CD14-positive monocyte (primary cell): ENCODE data around the gene SLCO2B1. TPM values are rescaled to one million over a fixed set of nuclear protein-coding genes. Genes with fewer than 3 reads are reported as not detected.

Experiments used
- DNase-seq, 3 donors: peaks; one replicate each; pipeline ENCODE4 v3.0.0-alpha.2; 2011 to 2022
- H2AFZ ChIP-seq: 2 replicates; pipeline ENCODE4 v1.6.0; 2012; ENCODE audit warnings: mild to moderate bottlenecking, low read depth, low read length, inconsistent platforms; ENCODE audit not compliant: insufficient read depth, poor library complexity, severe bottlenecking
- H3K27ac ChIP-seq, 2 donors: 1 replicate in 1 of 2; 2 replicates in 1 of 2; pipeline ENCODE4 v1.5.1; 2012 to 2013; ENCODE audit warnings: low read length in 2 of 2, control low read depth in 1 of 2, inconsistent platforms in 1 of 2, low read depth in 1 of 2, mild to moderate bottlenecking in 1 of 2
- H3K27me3 ChIP-seq, 2 donors: one replicate each; pipeline versions ENCODE4 v1.6.0 to v1.6.1; 2011 to 2013; ENCODE audit warnings: low read length in 2 of 2; ENCODE audit not compliant: control insufficient read depth in 2 of 2, insufficient read depth in 2 of 2
- H3K36me3 ChIP-seq, 2 donors: replicated peaks in 1 of 2; 1 replicate in 1 of 2; 2 replicates in 1 of 2; pipeline versions ENCODE4 v1.5.1 to v1.6.1; 2012 to 2013; ENCODE audit warnings: low read length in 2 of 2, control low read depth in 1 of 2, inconsistent platforms in 1 of 2, mild to moderate bottlenecking in 1 of 2; ENCODE audit not compliant: insufficient read depth in 2 of 2, control insufficient read depth in 1 of 2
- H3K4me1 ChIP-seq, 2 donors: 1 replicate in 1 of 2; 2 replicates in 1 of 2; pipeline versions ENCODE4 v1.5.1 to v1.6.1; 2012 to 2013; ENCODE audit warnings: low read length in 2 of 2, control low read depth in 1 of 2, inconsistent platforms in 1 of 2, mild to moderate bottlenecking in 1 of 2, moderate library complexity in 1 of 2; ENCODE audit not compliant: insufficient read depth in 2 of 2, control insufficient read depth in 1 of 2
- H3K4me2 ChIP-seq: replicated peaks from 2 replicates; pipeline ENCODE3; 2012; ENCODE audit warnings: low read length, moderate library complexity, mild to moderate bottlenecking; ENCODE audit not compliant: poor library complexity, severe bottlenecking; ENCODE audit errors: extremely low read depth
- H3K4me3 ChIP-seq, 3 experiments: fragments of 200-600 bp in 1 of 3; sonication (generic) in 1 of 3; replicated peaks in 1 of 3; 1 replicate in 2 of 3; 2 replicates in 1 of 3; pipeline ENCODE4 v1.5.1; 2011 to 2013; ENCODE audit warnings: low read length in 3 of 3, mild to moderate bottlenecking in 3 of 3, control low read depth in 2 of 3, low read depth in 2 of 3, inconsistent platforms in 1 of 3, moderate library complexity in 1 of 3
- H3K79me2 ChIP-seq: 2 replicates; pipeline ENCODE4 v1.6.0; 2012; ENCODE audit warnings: mild to moderate bottlenecking, control low read depth, inconsistent platforms, low read length, moderate library complexity; ENCODE audit not compliant: insufficient read depth
- H3K9ac ChIP-seq: 2 replicates; pipeline ENCODE4 v1.6.0; 2017; ENCODE audit warnings: low read length, mild to moderate bottlenecking; ENCODE audit not compliant: insufficient read depth, poor library complexity, severe bottlenecking
- H3K9me3 ChIP-seq, 2 donors: replicated peaks in 1 of 2; 1 replicate in 1 of 2; 2 replicates in 1 of 2; pipeline versions ENCODE4 v1.5.1 to v1.6.1; 2012 to 2013; ENCODE audit warnings: low read length in 2 of 2, control low read depth in 1 of 2; ENCODE audit not compliant: control insufficient read depth in 1 of 2, insufficient read depth in 1 of 2
- H4K20me1 ChIP-seq: 2 replicates; pipeline ENCODE4 v1.6.0; 2012; ENCODE audit warnings: mild to moderate bottlenecking, low read length, control low read depth, moderate library complexity; ENCODE audit not compliant: insufficient read depth
- H3K27ac Mint-ChIP-seq, 7 donors: one replicate each; pipeline ENCODE4 v1.8.0; 2020; ENCODE audit warnings: mild to moderate bottlenecking in 7 of 7, mixed read lengths in 7 of 7, moderate library complexity in 6 of 7, inconsistent platforms in 2 of 7
- H3K27me3 Mint-ChIP-seq, 3 donors: one replicate each; pipeline ENCODE4 v1.8.0; 2021 to 2022; ENCODE audit warnings: low read depth in 3 of 3, mild to moderate bottlenecking in 3 of 3, mixed read lengths in 3 of 3, moderate library complexity in 3 of 3, inconsistent platforms in 1 of 3
- H3K36me3 Mint-ChIP-seq, 2 donors: one replicate each; pipeline ENCODE4 v1.8.0; 2020; ENCODE audit warnings: mixed read lengths in 2 of 2, inconsistent platforms in 1 of 2, mild to moderate bottlenecking in 1 of 2
- H3K4me1 Mint-ChIP-seq: one replicate; pipeline ENCODE4 v1.8.0; 2020; ENCODE audit warnings: mild to moderate bottlenecking, mixed read lengths
- H3K4me3 Mint-ChIP-seq, 2 donors: one replicate each; pipeline ENCODE4 v1.8.0; 2020; ENCODE audit warnings: mild to moderate bottlenecking in 2 of 2, mixed read lengths in 2 of 2, moderate library complexity in 1 of 2
- H3K9me3 Mint-ChIP-seq, 7 donors: one replicate each; pipeline ENCODE4 v1.8.0; 2020 to 2022; ENCODE audit warnings: mixed read lengths in 7 of 7, mild to moderate bottlenecking in 6 of 7, moderate library complexity in 6 of 7, inconsistent platforms in 2 of 7
- WGBS: methylation state at CpG from one replicate; pipeline ENCODE4 v1.1.5; 2013; ENCODE audit warnings: missing lambda C conversion rate; ENCODE audit not compliant: insufficient coverage; 5-methylcytosine and 5-hydroxymethylcytosine counted together
- intact Hi-C, 2 donors: fragments of 100-400 bp; cut with micrococcal nuclease; formaldehyde crosslinking; loops; one replicate each; pipeline versions ENCODE4 v1.15.0 to v1.15.1; 2023
- polyA plus RNA-seq, 3 donors: library from polyadenylated mRNA; depleted of rRNA in 1 of 3; unstranded in 2 of 3; stranded (reverse) in 1 of 3; fragments of 300-500 nt in 2 of 3; fragments of >200 nt in 1 of 3; fragmentation: Illumina TruSeq in 2 of 3; gene quantifications; 1 replicate in 2 of 3; 2 replicates in 1 of 3; pipeline ENCODE4 v1.2.3, GENCODE V29; 2012 to 2021
- TF ChIP-seq, protein P1 (sequence below): fragments of 200-600 bp; IDR thresholded peaks from one replicate; pipeline ENCODE4 v1.8.0; 2022; ENCODE audit warnings: antibody characterized with exemption, mild to moderate bottlenecking

SLCO2B1 gene
- polyA plus RNA-seq, 3 donors = 0.13 to 0.47 TPM; not detected in 1

DNA sequence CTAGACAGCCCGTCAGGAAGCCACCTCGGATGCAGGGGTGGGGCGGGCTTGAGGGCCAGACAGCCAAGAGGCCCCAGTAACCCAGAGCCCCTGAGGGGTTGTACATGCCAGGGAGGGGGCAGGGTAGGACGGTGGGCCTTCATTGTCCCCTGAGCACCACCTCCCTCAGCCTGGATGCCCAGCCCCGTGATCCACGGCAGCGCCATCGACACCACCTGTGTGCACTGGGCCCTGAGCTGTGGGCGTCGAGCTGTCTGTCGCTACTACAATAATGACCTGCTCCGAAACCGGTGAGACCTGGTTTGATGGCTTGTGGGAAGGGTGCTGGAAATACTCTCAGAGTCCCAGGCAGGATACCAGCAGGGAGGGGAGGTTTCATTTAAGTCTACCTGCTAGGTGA, 52.2 kb downstream of the SLCO2B1 start:
- 96% methylated on average over 9 of the region's 13 CpGs for WGBS
- Histone ChIP-seq H3K4me2 (no peak overlapping the region), H3K4me1 (no peaks in the 10 kb centered on the region), H3K9ac (no peak overlapping the region), H3K27me3 (peaks cover 0 to 4% of the 10 kb centered on the region in 2 donors), H3K79me2 (no peaks in the 10 kb centered on the region), H3K36me3 (no peaks in the 10 kb centered on the region), H3K27ac (no peak overlapping the region), H2AFZ (no peak overlapping the region), H3K4me3 (no peak overlapping the region), H4K20me1 (no peaks in the 10 kb centered on the region), H3K9me3 (no peaks in the 10 kb centered on the region)
- intact Hi-C loops = no loop called here
- Mint-ChIP-seq H3K4me3 (no peak overlapping the region), H3K36me3 (no peaks in the 10 kb centered on the region), H3K4me1 (no peaks in the 10 kb centered on the region), H3K9me3 (no peaks in the 10 kb centered on the region), H3K27me3 (peaks cover 16 to 20% (median 16%) of the 10 kb centered on the region in 3 donors), H3K27ac (no peak overlapping the region)
- DNase-seq = no peak
- TF ChIP-seq, protein P1, sequence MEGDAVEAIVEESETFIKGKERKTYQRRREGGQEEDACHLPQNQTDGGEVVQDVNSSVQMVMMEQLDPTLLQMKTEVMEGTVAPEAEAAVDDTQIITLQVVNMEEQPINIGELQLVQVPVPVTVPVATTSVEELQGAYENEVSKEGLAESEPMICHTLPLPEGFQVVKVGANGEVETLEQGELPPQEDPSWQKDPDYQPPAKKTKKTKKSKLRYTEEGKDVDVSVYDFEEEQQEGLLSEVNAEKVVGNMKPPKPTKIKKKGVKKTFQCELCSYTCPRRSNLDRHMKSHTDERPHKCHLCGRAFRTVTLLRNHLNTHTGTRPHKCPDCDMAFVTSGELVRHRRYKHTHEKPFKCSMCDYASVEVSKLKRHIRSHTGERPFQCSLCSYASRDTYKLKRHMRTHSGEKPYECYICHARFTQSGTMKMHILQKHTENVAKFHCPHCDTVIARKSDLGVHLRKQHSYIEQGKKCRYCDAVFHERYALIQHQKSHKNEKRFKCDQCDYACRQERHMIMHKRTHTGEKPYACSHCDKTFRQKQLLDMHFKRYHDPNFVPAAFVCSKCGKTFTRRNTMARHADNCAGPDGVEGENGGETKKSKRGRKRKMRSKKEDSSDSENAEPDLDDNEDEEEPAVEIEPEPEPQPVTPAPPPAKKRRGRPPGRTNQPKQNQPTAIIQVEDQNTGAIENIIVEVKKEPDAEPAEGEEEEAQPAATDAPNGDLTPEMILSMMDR = no peak

DNA sequence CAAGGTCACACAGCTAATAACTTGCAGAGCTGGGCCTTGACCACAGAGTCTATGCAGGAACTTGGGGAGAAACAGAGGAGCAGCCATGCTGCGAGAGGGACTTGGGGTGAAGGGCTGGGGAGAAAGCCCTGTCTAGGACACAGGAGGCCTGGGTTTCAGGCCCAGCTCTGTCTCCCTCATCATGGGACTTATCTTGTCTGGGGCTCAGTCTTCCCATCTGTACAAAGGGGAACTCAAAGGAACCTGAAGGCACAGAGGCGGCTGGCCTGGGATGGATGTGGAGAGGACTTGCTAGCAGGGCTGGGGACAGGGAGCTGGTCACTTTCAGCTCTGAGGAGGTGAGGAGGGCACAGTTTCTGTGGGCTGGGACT, 52.7 kb downstream of the SLCO2B1 start:
- Mint-ChIP-seq H3K4me1 (no peaks in the 10 kb centered on the region), H3K27ac (peak overlapping the region in 1 of 7 donors; percentile 28), H3K36me3 (no peaks in the 10 kb centered on the region), H3K27me3 (peaks cover 15 to 19% (median 16%) of the 10 kb centered on the region in 3 donors), H3K4me3 (no peak overlapping the region), H3K9me3 (no peaks in the 10 kb centered on the region)
- no peak overlapping the region for H3K27ac ChIP-seq
- H3K4me1 ChIP-seq = no peaks in the 10 kb centered on the region
- H3K4me2 ChIP-seq = no peak overlapping the region
- H3K4me3 ChIP-seq = no peak overlapping the region
- WGBS = 100% methylated on average over 1 of the region's 2 CpGs
- TF ChIP-seq, protein P1 = no peak
- no peaks in the 10 kb centered on the region for H3K36me3 ChIP-seq
- H3K9ac ChIP-seq = no peak overlapping the region
- intact Hi-C loops = no loop called here
- H2AFZ ChIP-seq = no peak overlapping the region
- DNase-seq = no peak
- peaks cover 0 to 4% of the 10 kb centered on the region in 2 donors for H3K27me3 ChIP-seq
- H3K9me3 ChIP-seq = no peaks in the 10 kb centered on the region
- H4K20me1 ChIP-seq = no peaks in the 10 kb centered on the region
- no peaks in the 10 kb centered on the region for H3K79me2 ChIP-seq
